K562 (cell line): ENCODE results near the gene LMF2. TPM values are rescaled to one million over a fixed set of nuclear protein-coding genes. Genes with fewer than 3 reads are reported as not detected.

Source experiments
- ATAC-seq: fragments of 200-7000 bp; cut with Tn5 transposase; 3 replicates; pipeline ENCODE4 v1.9.1; 2020; ENCODE audit warnings: moderate library complexity
- BruUV-seq: library from RNA; stranded (reverse); fragments of 400-500 nt; replicated peaks from 2 replicates; lab custom pipeline; 2021; lab: Mats Ljungman, UMichigan
- CTCF ChIA-PET: fragments of 300-600 bp; formaldehyde crosslinking; extraction: SDS; loops from one replicate; lab custom pipeline; 2021; ENCODE audit warnings: low intra/inter-chr PET ratio; lab: Yijun Ruan, JAX
- POLR2A ChIA-PET: fragments of 300-600, 350-650 bp; sonication (Branson Sonifier 250); formaldehyde crosslinking; extraction: SDS; loops from one replicate; lab custom pipeline; 2021; ENCODE audit warnings: antibody characterized with exemption, inconsistent platforms; lab: Yijun Ruan, JAX
- DNase-seq, 4 experiments: peaks; one replicate each; pipeline versions ENCODE4 v3.0.0 to v3.0.0-alpha.2; 2011 to 2018; ENCODE audit warnings: low spot score in 3 of 4, mixed read lengths in 3 of 4; ENCODE audit errors: extremely low read depth in 1 of 4
- FAIRE-seq: peaks from 2 replicates; lab custom pipeline; 2011; peaks lifted over from hg19 to GRCh38; lab: Jason Lieb, UNC
- H2AFZ ChIP-seq: 2 replicates; pipeline ENCODE4 v1.6.0; 2011; ENCODE audit warnings: low read depth, low read length, control low read depth, inconsistent platforms
- H3K27ac ChIP-seq: fragments of 200-600 bp; 3 replicates; pipeline ENCODE4 v1.8.0; 2011; ENCODE audit warnings: low read depth, mild to moderate bottlenecking, control low read depth, inconsistent platforms, low read length, moderate library complexity, mixed read lengths; ENCODE audit errors: extremely low read depth
- H3K27me3 ChIP-seq, 2 experiments: fragments of 300-600 bp in 1 of 2; 2 replicates in 1 of 2; 3 replicates in 1 of 2; pipeline versions ENCODE4 v1.6.0 to v1.8.0; 2011; ENCODE audit warnings: inconsistent platforms in 2 of 2, low read length in 2 of 2, mild to moderate bottlenecking in 1 of 2, mixed read lengths in 1 of 2, moderate library complexity in 1 of 2; ENCODE audit not compliant: control insufficient read depth in 2 of 2, insufficient read depth in 2 of 2
- H3K36me3 ChIP-seq: fragments of 300-600 bp; 3 replicates; pipeline ENCODE4 v1.8.0; 2011; ENCODE audit warnings: mild to moderate bottlenecking, low read length, inconsistent platforms; ENCODE audit not compliant: control insufficient read depth, insufficient read depth
- H3K4me1 ChIP-seq, 2 experiments: fragments of 200-600 bp in 1 of 2; replicated peaks in 1 of 2; 2 replicates in 1 of 2; 3 replicates in 1 of 2; pipeline versions ENCODE4 v1.5.1 to v1.8.0; 2011; ENCODE audit warnings: inconsistent platforms in 2 of 2, low read length in 2 of 2, mild to moderate bottlenecking in 1 of 2, mixed read lengths in 1 of 2, moderate library complexity in 1 of 2; ENCODE audit not compliant: control insufficient read depth in 2 of 2, insufficient read depth in 2 of 2
- H3K4me2 ChIP-seq: 2 replicates; pipeline ENCODE4 v1.6.1; 2011; ENCODE audit warnings: low read length, control low read depth, inconsistent platforms, mixed read lengths; ENCODE audit not compliant: insufficient read depth
- H3K4me3 ChIP-seq: fragments of 200-600 bp; sonication (generic), shearing (Covaris generic); 2 replicates; pipeline ENCODE4 v1.5.1; 2016; ENCODE audit warnings: control low read depth, inconsistent platforms
- H3K79me2 ChIP-seq: fragments of 200-600 bp; 3 replicates; pipeline ENCODE4 v1.8.0; 2011; ENCODE audit warnings: low read length, inconsistent platforms; ENCODE audit not compliant: control insufficient read depth, insufficient read depth
- H3K9ac ChIP-seq, 2 experiments: 2 replicates each; pipeline versions ENCODE4 v1.6.0 to v1.6.1; 2011; ENCODE audit warnings: low read depth in 2 of 2, low read length in 2 of 2, control low read depth in 1 of 2, inconsistent platforms in 1 of 2, mild to moderate bottlenecking in 1 of 2, mixed read lengths in 1 of 2; ENCODE audit not compliant: insufficient read depth in 1 of 2
- H3K9me1 ChIP-seq: one replicate; pipeline ENCODE4 v1.6.0; 2011; ENCODE audit warnings: inconsistent platforms, mild to moderate bottlenecking, low read length, moderate library complexity; ENCODE audit not compliant: control insufficient read depth, insufficient read depth
- H3K9me3 ChIP-seq: replicated peaks from 2 replicates; pipeline ENCODE4 v1.5.1; 2011; ENCODE audit warnings: low read depth, low read length, inconsistent platforms; ENCODE audit not compliant: control insufficient read depth, insufficient read depth
- H4K20me1 ChIP-seq: replicated peaks from 2 replicates; pipeline ENCODE4 v1.6.1; 2011; ENCODE audit warnings: low read length, inconsistent platforms, mixed read lengths; ENCODE audit not compliant: control insufficient read depth, insufficient read depth
- CTCF ChIP-seq, 3 experiments: IDR thresholded peaks in 2 of 3; conservative IDR thresholded peaks in 1 of 3; 2 replicates each; pipeline ENCODE4 v1.5.1; 2011 to 2012; ENCODE audit warnings: low read length in 3 of 3, mild to moderate bottlenecking in 3 of 3, control low read depth in 2 of 3, improper control_type of control experiment in 1 of 3, inconsistent platforms in 1 of 3, low read depth in 1 of 3, mixed read lengths in 1 of 3, moderate library complexity in 1 of 3; ENCODE audit not compliant: insufficient read depth in 2 of 3
- ETV5 ChIP-seq: sonication (generic); formaldehyde crosslinking; IDR thresholded peaks from 2 replicates; pipeline ENCODE4 v1.4.0; 2020; ENCODE audit warnings: low read depth, mild to moderate bottlenecking, missing genetic modification reagents
- HDAC1 ChIP-seq, 2 experiments: fragments of 450-650 bp; IDR thresholded peaks; 2 replicates each; pipeline ENCODE4 v1.6.1; 2016 to 2017; ENCODE audit warnings: inconsistent platforms in 1 of 2, mild to moderate bottlenecking in 1 of 2, moderate library complexity in 1 of 2
- HDGF ChIP-seq: fragments of 450-650 bp; IDR thresholded peaks from 2 replicates; pipeline ENCODE4 v1.6.1; 2016
- KAT7 ChIP-seq: sonication (generic); formaldehyde crosslinking; IDR thresholded peaks from 2 replicates; pipeline ENCODE4 v1.8.0; 2022; ENCODE audit warnings: missing genetic modification reagents, mild to moderate bottlenecking, borderline replicate concordance
- KDM2B ChIP-seq: fragments of 250-450 bp; sonication (Bioruptor Pico); IDR thresholded peaks from 2 replicates; pipeline ENCODE4 v1.8.0; 2021; ENCODE audit warnings: mild to moderate bottlenecking, moderate library complexity
- MBD1 ChIP-seq: fragments of 250-450 bp; sonication (Bioruptor Pico); IDR thresholded peaks from 2 replicates; pipeline ENCODE4 v1.8.0; 2022; ENCODE audit warnings: inconsistent platforms
- MLX ChIP-seq, 2 experiments: fragments of 450-650 bp in 1 of 2; sonication (generic) in 1 of 2; formaldehyde crosslinking; conservative IDR thresholded peaks; 2 replicates each; pipeline versions ENCODE4 v1.4.0 to v1.8.1; 2020 to 2022; ENCODE audit warnings: mild to moderate bottlenecking in 1 of 2, missing genetic modification reagents in 1 of 2
- MTA1 ChIP-seq: fragments of 450-650 bp; IDR thresholded peaks from 2 replicates; pipeline ENCODE4 v1.6.1; 2017; ENCODE audit warnings: borderline replicate concordance
- POLR2G ChIP-seq: fragments of 200-400 bp; formaldehyde crosslinking; IDR thresholded peaks from 2 replicates; pipeline ENCODE4 v1.6.1; 2017; ENCODE audit warnings: low read depth, mild to moderate bottlenecking, antibody characterized with exemption, low read length, moderate library complexity
- RB1 ChIP-seq: fragments of 450-650 bp; IDR thresholded peaks from 2 replicates; pipeline ENCODE4 v1.6.1; 2017; ENCODE audit warnings: low read depth, mild to moderate bottlenecking
- SETDB1 ChIP-seq: IDR thresholded peaks from one replicate; pipeline ENCODE4 v1.6.1; 2012; ENCODE audit warnings: low read length, control low read depth, inconsistent platforms
- SP1 ChIP-seq: sonication (generic); formaldehyde crosslinking; IDR thresholded peaks from 2 replicates; pipeline ENCODE4 v1.8.1; 2022; ENCODE audit warnings: mild to moderate bottlenecking, missing genetic modification reagents
- THRAP3 ChIP-seq: fragments of 450-650 bp; IDR thresholded peaks from 2 replicates; pipeline ENCODE4 v1.6.1; 2016; ENCODE audit warnings: mild to moderate bottlenecking, inconsistent platforms, borderline replicate concordance
- ZNF197 ChIP-seq: fragments of 200-800 bp; sonication (Bioruptor generic); IDR thresholded peaks from 2 replicates; pipeline ENCODE4 v1.6.1; 2016; ENCODE audit warnings: low read depth, missing genetic modification characterization, missing compliant biosample characterization
- WGBS: fragments of 100-300 bp; shearing (Covaris generic); methylation state at CpG from one replicate; pipeline ENCODE4 v1.1.6; 2016; ENCODE audit warnings: low coverage, mixed read lengths; ENCODE audit not compliant: insufficient coverage; ENCODE audit errors: missing lambda C conversion rate; 5-methylcytosine and 5-hydroxymethylcytosine counted together
- in situ Hi-C: fragments of 300-500 bp; cut with MboI; formaldehyde crosslinking; loops from 4 replicates; pipeline ENCODE4 v1.15.0; 2018; ENCODE audit warnings: inconsistent platforms, mixed read lengths
- intact Hi-C: fragments of 100-400 bp; cut with micrococcal nuclease; formaldehyde crosslinking; loops from 2 replicates; pipeline ENCODE4 v1.14.2; 2022
- polyA plus RNA-seq, 8 experiments: library from polyadenylated mRNA; depleted of rRNA in 4 of 8; stranded (reverse) in 5 of 8; unstranded in 3 of 8; fragments of >200 nt; fragmentation: Nextera tagmentation in 2 of 8; fragmentation: Illumina TruSeq in 1 of 8; extraction: Ambion mirVana in 2 of 8; extraction: Trizol in 1 of 8; gene quantifications; 2 replicates each; pipeline versions ENCODE4 v1.2.1 to v1.2.3, GENCODE V29; 2011 to 2014; ENCODE audit warnings: inconsistent platforms in 1 of 8, missing spikeins in 1 of 8
- total RNA-seq, 7 experiments: library from RNA; depleted of rRNA in 6 of 7; stranded (reverse); fragments of >200 nt in 6 of 7; fragmentation: Illumina TruSeq in 2 of 7; extraction: Trizol in 2 of 7; gene quantifications; 2 replicates each; pipeline versions ENCODE4 v1.2.1 to v1.2.3, GENCODE V29; 2011 to 2021; ENCODE audit warnings: low replicate concordance in 1 of 7

Gene LMF2
- total and polyA plus RNA-seq, 9 of the 15 experiments (the other 6 are each of a cell fraction or from before 2014, with no cell fraction given): 0.08 to 37.1 (median 7.6) TPM

- TF ChIP-seq HDAC1 (IDR thresholded peaks at IDR 0.05) (no peak), MLX (CRISPR knock-in tag; conservative IDR thresholded peaks at IDR 0.05) (no peak), POLR2G (no peak), SP1 (no peak), THRAP3 (no peak)
Measured at GRCh38 chr22:50470491-50470890, 37.0 kb downstream of the LMF2 start (continued).

- no peak overlapping the region for H2AFZ ChIP-seq
- in situ Hi-C loops: no loop called here
- intact Hi-C loops: no loop called here
- 3% methylated on average over 5 of the region's 25 CpGs for WGBS
- no peak overlapping the region for H3K4me2 ChIP-seq
- ATAC-seq: peak; percentile 79
- ChIA-PET CTCF (no interaction called here), POLR2A (interaction anchor here (0.6 to 1.2 kb wide), 4 partner anchors 10 to 916 kb away, joined by 3 to 4 read pairs (median 4); no protein-coding TSS in a partner anchor)
- peaks cover 37% of the 10 kb centered on the region for H4K20me1 ChIP-seq
- no peaks in the 10 kb centered on the region for H3K9me3 ChIP-seq
- H3K9ac ChIP-seq: peak overlapping the region in 1 of 2 experiments; percentile 71; a peak in 2 of 4 replicates
- H3K9me1 ChIP-seq: peaks cover 8% of the 10 kb centered on the region
- H3K4me1 ChIP-seq: peaks cover 25 to 41% of the 10 kb centered on the region in 2 experiments
- BruUV-seq: no TSS peak
- H3K27ac ChIP-seq: no peak overlapping the region
- no peak for FAIRE-seq
- peaks cover 57% of the 10 kb centered on the region for H3K79me2 ChIP-seq
- H3K27me3 ChIP-seq: no peaks in the 10 kb centered on the region
- H3K4me3 ChIP-seq: no peak overlapping the region
- peaks cover 24% of the 10 kb centered on the region; the same call in 1 of the 3 replicates for H3K36me3 ChIP-seq
- DNase-seq: peak; percentile 77 to 83 (median 80)
- no peak for TF ChIP-seq KAT7 (CRISPR knock-in tag)
- no peak for TF ChIP-seq RB1
- 0 out of 2 replicates have a peak, but pooled peaks have one; percentile 40 for TF ChIP-seq ETV5
- TF ChIP-seq KDM2B (CRISPR knock-in tag): no peak
- TF ChIP-seq MTA1: no peak
- no peak for TF ChIP-seq MBD1 (CRISPR knock-in tag)
- TF ChIP-seq HDGF: no peak
- 0 out of 6 replicates have a peak, but pooled peaks of 1 of the 3 experiments have one; percentile 2 for TF ChIP-seq CTCF (IDR thresholded peaks at IDR 0.05 in 2 of 3, conservative IDR thresholded peaks at IDR 0.05 in 1 of 3; ENCODE audit: insufficient read depth in 2 of 3, low read depth in 1 of 3, low read length in 3 of 3)
- TF ChIP-seq ZNF197: no peak
- TF ChIP-seq SETDB1: no peak
Measured at GRCh38 chr22:50469377-50470305, 37.9 kb downstream of the LMF2 start.
